ENCODE results near the gene PLA2G2D.

The PLA2G2D gene

DNA sequence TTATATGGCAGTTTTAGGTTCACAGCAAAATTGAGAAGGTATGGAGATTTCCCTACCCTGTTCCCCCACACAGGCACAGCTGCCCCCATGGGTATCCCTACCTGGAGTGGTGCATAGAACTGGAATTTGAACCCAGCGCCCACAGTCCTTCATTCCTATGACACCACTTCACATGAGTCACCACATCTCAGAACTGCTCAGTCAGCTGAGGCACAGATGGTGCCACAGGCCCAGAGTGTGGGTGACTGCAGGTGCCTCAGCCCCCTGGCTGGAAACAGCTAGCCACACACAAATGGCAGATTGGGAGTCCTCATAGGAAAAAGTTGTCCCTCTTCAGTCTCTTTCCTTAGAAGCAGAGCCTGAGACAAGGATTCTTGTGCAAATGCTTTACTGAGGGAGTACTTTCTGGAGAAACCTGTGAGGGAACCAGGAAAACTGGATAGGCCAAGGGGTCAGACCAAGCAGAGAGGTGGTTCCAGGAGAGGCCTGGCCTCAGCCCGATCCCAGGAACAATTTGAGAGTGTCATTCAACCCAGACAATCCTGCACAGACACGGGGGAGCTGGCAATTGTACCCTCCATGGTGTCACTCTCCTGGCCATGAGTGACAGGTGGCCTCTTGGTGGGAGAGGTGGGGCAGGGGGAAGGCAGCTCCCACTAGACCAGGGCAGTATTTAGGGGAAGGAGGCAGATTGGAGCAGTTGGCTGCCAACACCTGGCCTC lies 6.9 kb downstream of the PLA2G2D start:
- DNase-seq: no peak

DNA sequence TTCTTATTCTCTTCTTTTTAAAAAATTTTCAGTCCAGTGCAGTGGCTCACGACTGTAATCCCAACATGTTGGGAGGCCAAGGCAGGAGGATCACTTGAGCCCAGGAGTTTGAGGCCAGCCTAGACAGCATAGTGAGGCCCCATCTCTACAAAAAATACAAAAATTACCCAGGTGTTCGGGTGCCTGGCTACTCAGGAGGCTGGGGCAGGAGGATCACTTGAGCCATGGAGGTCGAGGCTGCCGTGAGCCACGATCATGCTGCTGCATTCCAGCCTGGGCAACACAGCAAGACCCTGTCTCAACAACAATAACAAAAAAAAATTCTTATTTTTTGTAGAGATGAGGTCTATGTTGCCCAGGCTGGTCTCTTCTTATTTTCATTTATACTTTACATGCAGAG lies 7.9 kb downstream of the PLA2G2D start:
- DNase-seq: no peak

DNA sequence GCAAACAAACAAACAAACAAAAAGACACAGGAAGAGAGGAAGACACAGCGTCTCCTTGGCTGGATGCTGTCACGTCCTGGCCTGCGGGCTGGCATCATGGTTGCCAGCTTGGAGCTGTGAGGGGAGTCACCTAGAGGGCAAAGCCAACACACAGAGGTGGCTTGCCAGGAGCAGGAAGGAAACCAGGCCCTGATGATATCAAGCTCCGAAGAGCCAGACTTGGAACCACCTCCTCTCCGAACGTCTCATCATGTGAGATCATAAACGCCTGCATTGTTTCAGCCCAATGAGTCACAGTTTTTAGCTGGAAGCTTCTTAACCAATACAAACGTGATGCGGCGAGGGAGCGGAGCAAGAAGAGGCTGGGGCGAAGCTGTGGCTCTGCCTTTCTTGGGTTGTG lies 8.7 kb downstream of the PLA2G2D start:
- DNase-seq: no peak

DNA sequence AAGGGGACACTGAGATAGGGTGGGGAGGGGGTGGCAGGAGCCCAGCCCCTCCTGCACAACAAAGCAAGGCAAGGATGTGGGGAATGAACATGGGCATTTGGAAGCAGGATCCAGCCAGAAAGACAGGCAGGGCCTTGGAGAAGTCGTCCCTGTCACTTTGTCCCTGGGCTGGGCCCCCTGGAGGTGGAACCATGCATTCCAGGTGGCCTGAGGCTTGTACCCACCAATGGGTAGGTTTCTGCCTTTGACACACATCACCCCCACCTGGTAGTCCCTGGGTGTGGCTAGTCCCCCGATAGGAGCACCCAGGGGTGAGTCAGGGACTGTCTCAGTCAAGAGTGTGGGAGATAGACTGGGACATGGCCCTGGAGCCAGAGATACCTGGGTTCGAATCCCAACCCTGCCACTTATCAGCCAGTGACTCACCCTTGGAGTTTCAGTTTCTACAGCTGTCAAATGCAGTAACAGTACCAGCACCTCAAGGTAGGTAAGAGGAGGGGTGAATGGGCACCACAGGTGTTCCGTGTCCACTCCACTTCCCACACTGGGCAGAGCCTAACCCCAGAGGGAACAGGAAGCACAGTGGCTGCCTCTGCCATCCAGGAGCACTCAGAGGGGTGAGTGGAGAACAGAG lies 10.0 kb downstream of the PLA2G2D start:
- no peak for DNase-seq

DNA sequence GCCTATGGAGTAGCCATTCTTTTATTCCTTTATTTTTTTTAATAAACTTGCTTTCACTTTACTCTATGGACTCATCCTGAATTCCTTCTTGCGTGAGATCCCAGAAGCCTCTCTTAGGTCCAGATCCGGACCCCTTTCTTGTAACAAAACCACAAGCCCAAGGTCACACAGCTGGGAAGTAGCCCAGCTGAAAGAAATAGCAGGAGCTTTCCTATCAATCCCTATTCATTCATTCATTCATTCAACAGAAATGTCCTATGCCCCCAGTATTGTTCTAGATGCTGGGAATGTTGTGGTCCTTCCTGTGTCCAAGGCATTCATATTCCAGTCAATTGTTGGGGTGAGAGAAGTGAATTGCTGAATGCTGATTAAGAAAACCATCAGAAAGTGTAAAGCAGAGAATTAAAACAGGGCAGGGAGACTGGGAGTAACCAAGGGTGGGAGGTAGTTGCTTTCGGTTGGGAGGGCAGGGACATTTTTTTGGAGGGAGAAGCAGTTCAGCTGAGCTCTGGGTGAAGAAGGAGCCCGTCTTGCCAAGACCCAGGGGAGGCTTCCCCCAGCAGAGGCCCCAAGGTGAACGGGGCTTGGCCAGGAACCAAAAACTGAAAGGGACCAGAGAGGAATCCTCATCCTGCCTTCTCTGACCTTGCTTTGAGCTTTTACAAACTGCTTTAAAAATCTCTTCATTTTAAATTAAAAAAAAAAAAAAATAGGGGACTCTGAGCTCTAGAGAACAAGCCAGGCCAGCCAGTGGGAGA lies 10.8 kb downstream of the PLA2G2D start:
- no peak for DNase-seq

DNA sequence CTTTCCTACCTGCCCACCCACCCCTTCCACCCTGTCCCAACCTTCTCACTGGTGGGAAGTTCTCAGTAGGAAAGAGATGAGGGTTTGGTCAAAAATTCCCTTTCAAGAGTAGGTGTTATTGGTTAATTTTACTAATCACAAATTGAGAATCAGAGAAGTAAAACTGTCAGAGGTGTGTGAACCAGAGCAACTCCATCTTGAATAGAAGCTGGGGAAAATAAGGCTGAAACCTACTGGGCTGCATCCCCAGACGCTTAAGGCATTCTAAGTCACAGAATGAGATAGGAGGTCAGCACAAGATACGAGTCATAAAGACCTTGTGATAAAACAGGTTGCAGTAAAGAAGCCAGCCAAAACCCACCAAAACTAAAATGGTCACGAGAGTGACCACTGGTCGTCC lies 11.5 kb downstream of the PLA2G2D start:
- no peak for DNase-seq

DNA sequence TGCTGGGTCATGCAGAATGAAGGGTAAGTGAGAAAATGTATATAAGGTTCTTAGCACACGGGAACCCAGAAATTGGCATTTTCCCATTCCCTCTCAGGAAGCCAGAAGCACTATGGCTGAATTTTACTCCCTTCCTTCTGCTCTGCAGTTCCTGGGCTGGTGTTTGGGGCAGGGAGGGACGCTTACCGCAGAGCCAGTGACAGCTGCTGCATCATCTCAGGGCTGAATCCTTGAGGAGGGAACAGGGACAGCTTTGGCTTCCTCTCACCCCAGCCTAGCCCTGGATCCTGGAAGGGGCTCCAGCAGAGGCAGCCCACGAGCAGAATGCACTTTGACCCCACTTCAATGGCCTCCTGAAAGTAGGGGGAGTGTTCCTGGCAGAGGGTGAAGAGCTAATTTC lies 12.0 kb downstream of the PLA2G2D start:
- DNase-seq: no peak

DNA sequence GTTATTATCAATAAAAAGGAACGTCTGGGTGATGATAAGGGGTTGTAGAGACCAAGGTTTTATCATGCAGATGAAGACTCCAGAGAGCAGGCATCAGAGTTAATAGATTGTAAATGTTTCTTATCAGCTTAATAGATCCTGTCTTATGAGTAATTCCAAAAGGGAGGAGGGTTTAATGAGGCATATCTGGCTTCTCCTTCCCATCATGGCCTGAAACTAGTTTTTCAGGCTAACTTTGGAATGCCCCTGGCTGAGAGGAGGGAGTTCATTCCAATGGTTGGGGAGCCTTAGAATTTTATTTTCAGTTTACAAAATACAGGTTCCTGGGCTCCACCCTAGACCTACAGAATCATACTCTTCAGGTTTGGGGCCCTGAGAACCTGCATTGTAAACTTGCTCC lies 13.5 kb downstream of the PLA2G2D start:
- no peak for DNase-seq

DNA sequence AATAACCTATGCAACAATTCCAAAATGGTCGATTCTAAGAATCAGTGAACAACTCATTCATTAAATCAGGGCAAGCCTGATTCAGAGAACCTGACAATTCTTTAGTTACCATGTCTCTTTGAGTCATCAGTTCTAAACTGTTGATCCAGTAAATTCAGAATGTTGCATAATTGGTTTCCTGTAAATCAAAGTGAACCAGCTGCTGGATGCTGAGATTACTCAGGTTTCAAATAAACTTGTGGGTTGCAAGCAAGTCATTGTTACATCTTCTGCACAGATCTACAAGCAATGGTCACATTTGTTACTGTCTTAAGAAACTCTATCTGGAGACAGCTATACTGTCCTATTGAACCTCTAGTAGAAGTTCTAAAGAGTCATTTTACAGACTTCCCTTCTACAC lies 16.5 kb downstream of the PLA2G2D start:
- no peak for DNase-seq

DNA sequence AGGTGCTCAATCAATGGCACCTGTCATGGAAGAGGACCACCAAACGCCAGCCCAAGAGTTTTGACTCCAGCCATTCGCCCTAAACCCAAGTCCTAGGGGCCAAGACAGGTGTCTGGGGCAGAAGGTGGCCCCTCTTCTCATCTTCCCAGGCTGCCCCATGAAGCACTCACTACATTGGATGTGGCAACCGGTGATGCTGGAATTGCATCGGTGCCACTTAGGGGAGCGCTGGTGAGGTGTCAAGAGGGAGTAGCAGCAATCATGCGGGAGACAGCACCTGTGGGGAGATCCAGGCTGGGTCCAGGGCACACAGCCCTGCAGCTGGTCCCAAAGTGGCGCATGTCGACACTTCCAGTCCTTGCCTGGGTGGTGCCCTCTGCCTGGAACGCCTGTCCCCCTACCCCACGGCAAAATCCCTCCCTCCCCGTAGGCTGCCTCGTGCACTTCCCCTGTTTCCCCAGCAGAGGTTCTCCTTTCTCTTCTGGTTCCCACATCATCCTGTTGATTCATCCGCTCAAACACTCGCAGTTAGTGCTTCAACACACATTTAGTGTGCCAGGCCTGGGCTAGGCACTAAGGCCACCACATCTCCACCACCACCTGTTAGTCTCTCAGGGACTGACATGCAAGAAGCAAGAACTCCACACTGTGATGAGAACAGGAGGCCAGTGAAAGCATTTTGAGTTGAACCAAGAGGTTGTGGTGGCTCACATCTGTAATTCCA lies 18.5 kb downstream of the PLA2G2D start:
- peak; percentile 22 for DNase-seq

DNA sequence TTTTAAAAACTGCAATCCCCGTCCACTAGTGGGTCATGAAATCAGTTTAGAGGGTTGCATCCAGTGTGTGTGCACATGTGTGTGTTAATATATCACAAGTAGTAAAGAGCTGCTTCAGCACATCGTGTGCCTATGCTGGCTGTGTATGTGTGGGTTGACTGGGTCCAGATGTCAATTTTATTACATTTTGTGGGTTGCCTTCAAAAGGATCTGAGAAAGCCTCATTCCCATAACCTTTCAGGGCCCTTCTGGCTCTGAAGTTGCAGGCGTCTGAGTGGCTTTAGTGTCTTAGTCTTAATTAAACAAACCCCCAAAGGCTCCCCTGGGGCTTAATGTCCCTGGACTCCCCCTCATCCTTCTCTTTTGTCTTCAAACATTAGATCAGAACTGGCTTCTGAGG lies 19.8 kb downstream of the PLA2G2D start:
- DNase-seq: no peak

DNA sequence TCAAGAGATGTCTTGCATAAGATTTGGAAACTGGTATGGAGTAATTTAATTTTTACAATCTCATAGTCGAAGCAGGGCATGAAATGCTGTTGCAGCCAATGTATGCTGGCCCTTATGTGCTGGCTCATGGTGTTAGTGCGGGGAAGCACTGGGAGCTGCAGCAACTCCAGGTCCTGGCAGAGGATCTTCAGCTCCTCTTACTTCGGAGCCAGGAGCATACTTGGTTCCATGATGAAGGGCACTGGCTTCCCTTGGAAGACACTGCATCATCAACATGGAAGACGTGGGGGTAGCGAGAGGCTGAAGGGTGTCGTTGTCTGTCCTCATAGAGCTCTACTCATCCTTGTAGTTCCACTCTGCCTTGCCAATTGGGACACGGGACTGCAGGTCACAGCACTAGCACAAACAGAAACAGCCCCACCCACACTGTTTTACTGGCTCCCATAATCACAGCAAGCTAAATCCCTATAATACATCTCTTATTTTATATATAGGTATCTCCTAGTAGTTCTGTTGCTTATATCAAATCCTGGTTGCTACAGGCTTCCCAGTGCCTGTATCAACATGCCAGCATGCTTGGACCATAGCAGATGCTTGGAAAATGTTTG lies 22.4 kb downstream of the PLA2G2D start:
- no peak for DNase-seq

DNA sequence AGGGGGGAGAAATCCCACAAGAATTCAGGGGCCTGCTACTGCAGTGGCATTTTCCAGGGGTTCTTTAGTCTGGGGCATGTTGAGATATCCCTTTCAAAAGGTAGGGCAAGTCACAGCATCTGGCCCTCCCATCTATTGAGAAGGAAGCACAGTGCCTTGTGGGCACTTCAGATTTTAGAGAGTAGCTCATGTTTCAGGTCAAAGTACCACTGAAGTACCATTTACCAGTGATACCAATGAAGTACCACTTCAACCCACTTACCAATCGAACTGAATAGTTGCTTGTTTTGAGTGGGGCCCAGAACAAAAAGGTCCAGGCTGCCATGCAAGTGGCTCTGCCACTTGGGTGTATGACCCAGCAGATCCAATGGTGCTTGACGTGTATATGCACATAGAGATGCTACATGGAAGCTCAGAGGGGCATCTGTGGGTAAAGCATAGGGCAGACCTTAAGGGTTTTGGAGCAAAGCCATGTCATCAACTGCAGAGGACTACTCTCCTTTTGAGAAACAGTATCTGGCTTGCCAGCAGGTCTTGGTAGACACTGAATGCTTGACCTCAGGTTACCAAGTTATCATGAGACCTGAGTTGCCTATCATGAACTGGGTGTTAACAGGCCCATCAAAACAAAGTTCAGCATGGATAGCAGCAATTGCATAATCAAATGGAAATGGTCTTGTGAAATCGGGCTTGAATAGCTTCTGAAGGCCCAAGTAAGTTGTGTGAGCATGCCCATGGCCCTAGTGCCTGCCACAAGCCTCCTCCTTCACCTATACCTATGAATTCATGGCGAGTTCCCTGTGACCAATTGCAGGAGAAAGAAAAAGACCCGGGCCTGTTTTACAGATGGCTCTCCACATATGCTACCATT lies 23.5 kb downstream of the PLA2G2D start:
- DNase-seq: no peak

DNA sequence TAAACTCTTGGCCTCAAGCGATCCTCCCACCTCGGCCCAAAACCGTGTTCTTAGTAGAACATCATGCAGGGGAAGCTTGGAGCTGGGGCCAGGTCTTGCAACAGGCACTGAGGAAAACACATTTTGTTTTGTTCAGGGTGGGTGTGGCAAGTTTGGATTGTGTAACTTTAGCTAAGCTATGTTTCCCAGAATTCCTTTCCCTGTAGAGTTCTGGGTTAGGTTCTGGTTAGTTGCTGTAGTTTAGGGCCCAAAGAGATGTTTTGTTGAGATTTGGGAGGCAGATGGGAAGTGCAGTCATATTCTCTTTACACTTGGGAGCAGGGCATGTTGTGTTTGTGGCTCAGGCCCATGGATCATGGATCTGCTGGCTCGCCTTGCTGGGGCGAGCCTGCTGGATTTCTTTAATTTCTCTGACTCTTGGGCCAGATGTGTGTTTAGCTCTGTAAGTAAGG lies 25.4 kb downstream of the PLA2G2D start:
- no peak for DNase-seq

DNA sequence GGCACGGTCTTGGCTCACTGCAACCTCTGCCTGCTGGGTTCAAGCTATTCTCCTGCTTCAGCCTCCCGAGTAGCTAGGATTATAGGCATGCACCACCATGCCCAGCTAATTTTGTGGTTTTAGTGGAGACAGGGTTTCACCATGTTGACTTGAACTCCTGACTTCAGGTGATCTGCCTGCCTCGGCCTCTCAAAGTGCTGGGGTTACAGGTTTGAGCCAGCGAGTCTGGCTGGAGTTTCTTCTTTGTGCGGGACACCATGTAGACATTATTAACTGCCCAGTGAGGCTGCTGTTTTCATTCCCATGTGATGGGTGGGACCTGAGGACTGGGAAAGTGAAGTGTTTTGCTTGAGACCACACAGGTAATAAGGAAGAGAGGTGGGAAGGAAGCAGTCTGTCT lies 26.0 kb downstream of the PLA2G2D start:
- DNase-seq: no peak

DNA sequence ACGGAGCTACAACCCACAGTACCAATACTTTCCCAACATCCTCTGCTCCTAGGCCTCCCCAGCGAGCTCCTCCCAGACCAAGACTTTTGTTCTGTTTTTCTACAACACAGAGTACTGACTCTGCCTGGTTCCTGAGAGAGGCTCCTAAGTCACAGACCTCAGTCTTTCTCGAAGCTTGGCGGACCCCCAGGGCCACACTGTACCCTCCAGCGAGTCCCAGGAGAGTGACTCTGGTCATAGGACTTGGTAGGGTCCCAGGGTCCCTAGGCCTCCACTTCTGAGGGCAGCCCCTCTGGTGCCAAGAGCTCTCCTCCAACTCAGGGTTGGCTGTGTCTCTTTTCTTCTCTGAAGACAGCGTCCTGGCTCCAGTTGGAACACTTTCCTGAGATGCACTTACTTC lies 28.7 kb downstream of the PLA2G2D start:
- no peak for DNase-seq

DNA sequence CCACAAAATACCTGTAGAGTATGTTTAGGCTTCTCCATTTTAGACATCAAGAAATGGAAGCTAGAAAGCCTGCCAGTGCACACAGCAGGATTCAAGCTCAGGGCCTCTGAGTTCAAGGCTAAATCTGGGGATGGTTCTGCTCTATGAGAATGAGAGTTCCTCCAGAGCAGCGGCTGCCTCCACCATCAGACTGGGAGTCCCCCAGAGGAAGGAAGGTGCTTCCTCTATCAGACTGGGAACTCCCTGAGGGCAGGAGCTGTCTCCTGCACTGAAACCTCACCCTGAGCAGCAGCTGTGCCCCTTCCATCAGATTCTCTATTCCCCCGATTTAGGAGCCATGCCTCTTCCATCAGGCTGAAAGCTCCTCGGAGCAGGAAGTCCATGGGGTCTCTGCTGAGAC lies 29.2 kb downstream of the PLA2G2D start:
- no peak for DNase-seq

DNA sequence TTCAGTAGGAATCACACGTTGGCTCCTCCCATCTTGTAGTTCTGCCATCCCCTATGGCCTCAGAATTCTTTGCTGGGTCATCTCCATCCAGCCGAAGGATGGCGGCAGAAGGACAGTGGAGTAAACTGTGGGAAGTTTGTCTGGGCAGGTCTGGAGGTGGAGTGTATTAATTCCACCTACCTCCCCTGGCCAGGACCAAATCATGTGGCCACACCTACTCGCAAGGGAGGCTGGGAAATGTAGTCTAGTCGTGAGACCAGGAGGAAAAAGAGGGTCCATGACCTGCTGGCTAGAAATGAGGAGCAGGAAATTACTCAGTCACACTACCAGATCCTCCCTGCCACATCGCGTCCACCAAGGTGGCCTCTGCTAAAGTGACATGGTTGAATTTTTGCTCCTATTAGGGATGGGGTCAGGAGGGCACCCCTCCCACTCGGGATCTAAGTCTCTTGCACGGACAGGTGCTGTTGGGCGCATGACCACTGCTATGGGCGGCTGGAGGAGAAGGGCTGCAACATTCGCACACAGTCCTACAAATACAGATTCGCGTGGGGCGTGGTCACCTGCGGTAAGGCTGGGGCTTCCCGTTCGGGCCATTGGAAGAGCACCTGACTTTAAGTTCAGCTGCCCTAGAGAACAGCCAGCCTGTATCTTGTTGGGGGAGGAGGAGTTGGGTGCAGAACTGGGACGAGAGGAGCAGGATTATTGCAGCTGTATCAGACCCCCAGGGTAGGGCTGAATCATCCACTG lies 29.8 kb downstream of the PLA2G2D start:
- no peak for DNase-seq

DNA sequence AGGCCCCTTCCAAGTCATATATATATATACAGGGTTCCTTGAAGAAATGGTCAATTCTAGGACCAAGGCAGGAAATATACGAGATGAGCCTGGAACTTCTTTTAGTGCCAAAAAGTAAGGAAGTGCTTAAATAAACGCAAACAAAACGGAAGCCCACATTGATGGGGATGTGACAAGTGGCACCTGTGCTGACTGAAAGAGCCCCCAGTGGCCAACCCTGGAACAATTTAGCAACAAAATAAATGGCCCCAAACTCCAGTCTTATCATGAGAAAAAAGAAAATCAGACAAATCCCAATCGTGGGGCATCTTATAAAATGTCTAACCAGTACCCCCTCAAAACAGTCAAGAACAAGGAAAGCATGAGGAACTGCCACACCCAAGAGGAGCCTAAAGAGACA lies 31.7 kb downstream of the PLA2G2D start:
- DNase-seq: no peak

DNA sequence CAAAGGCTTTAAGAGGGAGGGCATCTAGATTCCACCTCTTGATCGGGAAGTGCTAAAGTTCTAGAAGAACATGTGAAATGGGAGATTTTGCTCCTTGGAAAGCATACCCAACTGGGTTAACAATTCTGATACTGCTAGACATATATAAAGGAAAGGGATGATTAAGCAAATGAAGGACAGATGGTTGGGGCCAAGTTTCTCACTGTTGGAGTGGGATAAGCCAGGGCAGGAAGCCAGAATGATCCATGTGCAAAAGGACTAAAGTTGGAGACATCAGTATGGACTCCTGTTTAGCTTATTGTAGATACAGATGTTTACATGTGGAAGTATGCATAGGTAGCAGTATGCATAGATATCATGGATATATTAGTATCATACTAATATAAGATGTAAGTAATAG lies 32.5 kb downstream of the PLA2G2D start:
- peak; percentile 20 for DNase-seq

Data from NCI-H1694 (cell line).